A549 (cell line): ENCODE data around the gene GRM2. TPM values are rescaled to one million over a fixed set of nuclear protein-coding genes. Genes with fewer than 3 reads are reported as not detected.

ENCODE experiments used
- ATAC-seq, 2 experiments: fragments of 200-7000 bp in 1 of 2; fragments of >200 bp in 1 of 2; cut with Nextera tagmentation in 1 of 2; cut with Tn5 transposase in 1 of 2; 3 replicates each; pipeline versions ENCODE4 v1.8.0 to v1.9.1; 2018 to 2020; ENCODE audit warnings: mild to moderate bottlenecking in 1 of 2, moderate library complexity in 1 of 2
- CTCF ChIA-PET: fragments of 300-600 bp; sonication (Branson Sonifier 250); formaldehyde crosslinking; extraction: SDS; loops from one replicate; lab custom pipeline; 2021; ENCODE audit warnings: antibody characterized with exemption, inconsistent platforms; lab: Yijun Ruan, JAX
- POLR2A ChIA-PET: fragments of 350-600 bp; formaldehyde crosslinking; extraction: SDS; loops from one replicate; lab custom pipeline; 2021; ENCODE audit warnings: antibody characterized with exemption, inconsistent platforms; lab: Yijun Ruan, JAX
- DNase-seq, 2 experiments: peaks; one replicate each; pipeline versions ENCODE4 v3.0.0 to v3.0.0-alpha.2; 2011 to 2016; ENCODE audit warnings: low read depth in 1 of 2, low spot score in 1 of 2
- FAIRE-seq: peaks from 2 replicates; lab custom pipeline; 2011; peaks lifted over from hg19 to GRCh38; lab: Jason Lieb, UNC
- H3K27ac ChIP-seq, 2 experiments: fragments of >200 bp; sonication (Bioruptor Twin); formaldehyde crosslinking; 3 replicates each; pipeline ENCODE4 v1.5.1; 2016 to 2017
- H3K4me1 ChIP-seq: fragments of >200 bp; sonication (Bioruptor Twin); formaldehyde crosslinking; 3 replicates; pipeline ENCODE4 v1.6.1; 2016
- H3K4me2 ChIP-seq: fragments of >200 bp; sonication (Bioruptor Twin); formaldehyde crosslinking; 3 replicates; pipeline ENCODE4 v1.6.1; 2016
- H3K4me3 ChIP-seq: fragments of >200 bp; sonication (Bioruptor Twin); formaldehyde crosslinking; 3 replicates; pipeline ENCODE4 v1.5.1; 2016
- H3K9me3 ChIP-seq: fragments of >200 bp; sonication (Bioruptor Twin); formaldehyde crosslinking; 3 replicates; pipeline ENCODE4 v1.6.1; 2016
- ATOH8 ChIP-seq: fragments of 250-450 bp; sonication (Bioruptor Pico); IDR thresholded peaks from 2 replicates; pipeline ENCODE4 v1.5.0; 2020; ENCODE audit warnings: low read depth, mild to moderate bottlenecking, moderate library complexity
- BCL3 ChIP-seq: fragments of >200 bp; sonication (Bioruptor Twin); formaldehyde crosslinking; IDR thresholded peaks from 3 replicates; pipeline ENCODE4 v1.6.1; 2016
- BHLHE40 ChIP-seq: IDR thresholded peaks from 2 replicates; pipeline ENCODE4 v1.6.1; 2012; ENCODE audit warnings: low read depth, low read length, inconsistent platforms
- CHD2 ChIP-seq: fragments of 150-350 bp; IDR thresholded peaks from 2 replicates; pipeline ENCODE4 v1.6.1; 2014; ENCODE audit warnings: low read length; ENCODE audit not compliant: partially characterized antibody
- CTCF ChIP-seq: fragments of >200 bp; sonication (Bioruptor Twin); formaldehyde crosslinking; IDR thresholded peaks from 3 replicates; pipeline ENCODE4 v1.5.1; 2016
- ELK1 ChIP-seq: fragments of 150-350 bp; IDR thresholded peaks from 2 replicates; pipeline ENCODE4 v1.6.1; 2014; ENCODE audit warnings: low read depth, mild to moderate bottlenecking, low read length
- ESRRA ChIP-seq: fragments of 150-350 bp; IDR thresholded peaks from 2 replicates; pipeline ENCODE4 v1.6.1; 2014; ENCODE audit warnings: mild to moderate bottlenecking, low read length, borderline replicate concordance
- FOSL2 ChIP-seq, 2 experiments: fragments of 450-650 bp in 1 of 2; fragments of >200 bp in 1 of 2; sonication (Bioruptor Twin) in 1 of 2; formaldehyde crosslinking; IDR thresholded peaks; 2 replicates each; pipeline versions ENCODE4 v1.5.0 to v1.6.1; 2016 to 2020; ENCODE audit warnings: mild to moderate bottlenecking in 1 of 2, moderate library complexity in 1 of 2
- GATA3 ChIP-seq: IDR thresholded peaks from 2 replicates; pipeline ENCODE4 v1.6.1; 2012; ENCODE audit warnings: borderline replicate concordance
- HES2 ChIP-seq: fragments of >200 bp; sonication (Bioruptor Twin); formaldehyde crosslinking; IDR thresholded peaks from 2 replicates; pipeline ENCODE4 v1.6.1; 2016
- HOXB5 ChIP-seq: fragments of 250-450 bp; sonication (Bioruptor Pico); IDR thresholded peaks from 2 replicates; pipeline ENCODE4 v1.5.0; 2020; ENCODE audit warnings: mild to moderate bottlenecking, moderate library complexity
- MAZ ChIP-seq: fragments of 150-350 bp; IDR thresholded peaks from 2 replicates; pipeline ENCODE4 v1.6.1; 2014; ENCODE audit warnings: antibody characterized with exemption, low read depth, low read length, borderline replicate concordance
- NFE2L2 ChIP-seq: fragments of 150-350 bp; conservative IDR thresholded peaks from 2 replicates; pipeline ENCODE4 v1.6.1; 2014; ENCODE audit warnings: low read length
- PHF8 ChIP-seq: fragments of 200-600 bp; sonication (generic); IDR thresholded peaks from 2 replicates; pipeline ENCODE4 v1.6.1; 2016; ENCODE audit warnings: low read depth, mild to moderate bottlenecking, antibody characterized with exemption, moderate library complexity, borderline replicate concordance
- POLR2A ChIP-seq: IDR thresholded peaks from 2 replicates; pipeline ENCODE4 v1.6.1; 2012; ENCODE audit warnings: mild to moderate bottlenecking, low read length
- POLR2AphosphoS2 ChIP-seq: conservative IDR thresholded peaks from 2 replicates; pipeline ENCODE4 v1.6.1; 2012; ENCODE audit warnings: low read length, improper control_type of control experiment, inconsistent platforms
- RAD21 ChIP-seq, 2 experiments: fragments of >200 bp in 1 of 2; sonication (Bioruptor Twin) in 1 of 2; formaldehyde crosslinking in 1 of 2; IDR thresholded peaks in 1 of 2; conservative IDR thresholded peaks in 1 of 2; 2 replicates in 1 of 2; 3 replicates in 1 of 2; pipeline ENCODE4 v1.6.1; 2012 to 2018; ENCODE audit warnings: inconsistent platforms in 1 of 2
- RARB ChIP-seq: fragments of 250-450 bp; sonication (Bioruptor Pico); IDR thresholded peaks from 2 replicates; pipeline ENCODE4 v1.8.0; 2021; ENCODE audit warnings: mild to moderate bottlenecking, moderate library complexity
- RCOR1 ChIP-seq: fragments of 150-350 bp; IDR thresholded peaks from 2 replicates; pipeline ENCODE4 v1.6.1; 2014; ENCODE audit warnings: antibody characterized with exemption, low read length, low read depth
- REST ChIP-seq: fragments of 200-600 bp; sonication (generic); IDR thresholded peaks from 2 replicates; pipeline ENCODE4 v1.6.1; 2016; ENCODE audit warnings: antibody characterized with exemption, mild to moderate bottlenecking, moderate library complexity
- TP53 ChIP-seq: fragments of 250-450 bp; sonication (Bioruptor Pico); IDR thresholded peaks from 2 replicates; pipeline ENCODE4 v1.5.0; 2021; ENCODE audit warnings: mild to moderate bottlenecking, moderate library complexity
- ZFP36 ChIP-seq: fragments of 450-650 bp; IDR thresholded peaks from 2 replicates; pipeline ENCODE4 v1.6.1; 2014; ENCODE audit warnings: borderline replicate concordance; ENCODE audit not compliant: partially characterized antibody
- ZNF302 ChIP-seq: fragments of 250-450 bp; sonication (Bioruptor Pico); IDR thresholded peaks from 2 replicates; pipeline ENCODE4 v1.9.0; 2021; ENCODE audit warnings: inconsistent platforms, mild to moderate bottlenecking, moderate library complexity
- WGBS: methylation state at CpG from one replicate; pipeline ENCODE4 v1.1.6; 2017; ENCODE audit errors: missing lambda C conversion rate; 5-methylcytosine and 5-hydroxymethylcytosine counted together
- polyA plus RNA-seq, 4 experiments: library from polyadenylated mRNA; depleted of rRNA in 3 of 4; stranded (reverse); fragments of >200 nt; fragmentation: RNase III in 1 of 4; extraction: RNeasy Plus Mini Kit Qiagen cat#74134 plus additional on column Dnase treatment in 1 of 4; gene quantifications; 2 replicates in 3 of 4; 3 replicates in 1 of 4; pipeline ENCODE4 v1.2.3, GENCODE V29; 2011 to 2017

The GRM2 gene
- polyA plus RNA-seq, 2 of the 4 experiments (the other 2 are of a cell fraction): 0.03 TPM; not detected in 1

GRCh38 chr3:51677358-51677757 is 29.5 kb upstream of the GRM2 start:
- no peak overlapping the region for H3K4me3 ChIP-seq
- POLR2A ChIA-PET: interaction anchor here (1.1 kb wide), 1 partner anchor 177 kb away, joined by 6 read pairs; the partner anchor contains the start of gene DCAF1
- DNase-seq: no peak
- no peaks in the 10 kb centered on the region for H3K9me3 ChIP-seq
- FAIRE-seq: no peak
- H3K27ac ChIP-seq: no peak overlapping the region
- no peak overlapping the region for H3K4me2 ChIP-seq
- H3K4me1 ChIP-seq: peaks cover 5% of the 10 kb centered on the region; the same call in 2 of the 3 replicates
- TF ChIP-seq HES2 (no peak), GATA3 (no peak), POLR2A (no peak), PHF8 (no peak), BCL3 (no peak)
- CTCF ChIA-PET: interaction anchor here (0.7 to 7.3 kb wide), 2 partner anchors 176 to 280 kb away, joined by 3 to 115 read pairs; partner anchors contain the start of gene DCAF1
- ATAC-seq: no peak
- 97% methylated on average over 3 of the region's 3 CpGs for WGBS

- CTCF ChIA-PET: interaction anchor here (0.8 to 7.3 kb wide), 2 partner anchors 9 to 177 kb away, joined by 3 to 115 read pairs; partner anchors contain the start of gene DCAF1
- no CpG with 5 or more reads among the region's 1 CpG for WGBS
- FAIRE-seq (no peak), DNase-seq (no peak), ATAC-seq (no peak)
- Histone ChIP-seq H3K4me1 (peaks cover 4% of the 10 kb centered on the region; the same call in 1 of the 3 replicates), H3K4me2 (no peak overlapping the region), H3K4me3 (no peak overlapping the region), H3K9me3 (no peaks in the 10 kb centered on the region)
- POLR2A ChIA-PET: interaction anchor here (1.1 kb wide), 1 partner anchor 178 kb away, joined by 6 read pairs; the partner anchor contains the start of gene DCAF1
- TF ChIP-seq HOXB5 (CRISPR knock-in tag) (no peak), REST (no peak), CTCF (no peak), MAZ (no peak), FOSL2 (IDR thresholded peaks at IDR 0.05) (no peak), FOSL2 (CRISPR knock-in tag; IDR thresholded peaks at IDR 0.05) (no peak), RARB (CRISPR knock-in tag) (no peak), RCOR1 (no peak), ZFP36 (no peak), POLR2AphosphoS2 (no peak), ZNF302 (no peak), CHD2 (no peak), ELK1 (no peak), ESRRA (no peak), BHLHE40 (no peak), ATOH8 (CRISPR knock-in tag) (no peak), NFE2L2 (no peak), TP53 (CRISPR knock-in tag) (no peak), GATA3 (no peak), RAD21 (conservative IDR thresholded peaks at IDR 0.05 in 1 of 2, IDR thresholded peaks at IDR 0.05 in 1 of 2) (no peak), POLR2A (no peak)
- TF ChIP-seq, all 56 proteins: peak for 0
- H3K27ac ChIP-seq: no peak overlapping the region
These were observed 28.7 kb upstream of the GRM2 start for GRCh38 chr3:51678186-51678585.
